HEK293 (cell line): ENCODE measurements around the gene MUSTN1.

Experiments
- CTCF ChIP-seq: fragments of 450-650 bp; formaldehyde crosslinking; IDR thresholded peaks from 2 replicates; pipeline ENCODE4 v1.5.1; 2016; ENCODE audit warnings: missing biosample characterization, missing genetic modification characterization
- SETDB1 ChIP-seq: IDR thresholded peaks from one replicate; pipeline ENCODE4 v1.6.1; 2017; ENCODE audit warnings: mild to moderate bottlenecking, low read length, moderate library complexity, mixed read lengths; ENCODE audit not compliant: insufficient read length
- TCF7L2 ChIP-seq: IDR thresholded peaks from 2 replicates; pipeline ENCODE4 v1.6.1; 2011; ENCODE audit warnings: low read depth, mild to moderate bottlenecking, inconsistent platforms, low read length, moderate library complexity, borderline replicate concordance
- ZNF274 ChIP-seq, 2 experiments: fragments of 200-500 bp in 1 of 2; fragments of 450-650 bp in 1 of 2; sonication (Bioruptor generic) in 1 of 2; formaldehyde crosslinking in 1 of 2; IDR thresholded peaks; 2 replicates each; pipeline versions ENCODE4 v1.5.1 to v1.6.1; 2014 to 2016; ENCODE audit warnings: borderline replicate concordance in 1 of 2, inconsistent platforms in 1 of 2, low read length in 1 of 2, missing biosample characterization in 1 of 2, missing genetic modification characterization in 1 of 2
- ZNF449 ChIP-seq: fragments of 450-650 bp; formaldehyde crosslinking; IDR thresholded peaks from 2 replicates; pipeline ENCODE4 v1.5.1; 2017; ENCODE audit warnings: missing biosample characterization, mild to moderate bottlenecking, missing genetic modification characterization, moderate library complexity
- ZNF48 ChIP-seq: fragments of 450-650 bp; formaldehyde crosslinking; IDR thresholded peaks from 2 replicates; pipeline ENCODE4 v1.5.1; 2016; ENCODE audit warnings: missing biosample characterization, missing genetic modification characterization
- ZNF777 ChIP-seq: fragments of 450-650 bp; formaldehyde crosslinking; IDR thresholded peaks from 2 replicates; pipeline ENCODE4 v1.5.1; 2017; ENCODE audit warnings: missing biosample characterization, missing genetic modification characterization, borderline replicate concordance
- TF ChIP-seq, protein P1 (sequence below): fragments of 450-650 bp; formaldehyde crosslinking; IDR thresholded peaks from 2 replicates; pipeline ENCODE4 v1.5.1; 2017; ENCODE audit warnings: missing biosample characterization, missing genetic modification characterization
- TF ChIP-seq, protein P2 (sequence below): fragments of 450-650 bp; formaldehyde crosslinking; IDR thresholded peaks from 2 replicates; pipeline ENCODE4 v1.5.1; 2016; ENCODE audit warnings: missing biosample characterization, missing genetic modification characterization

GRCh38 chr3:52820736-52821135 lies 14.1 kb downstream of the MUSTN1 start:
- TF ChIP-seq TCF7L2 (no peak), SETDB1 (no peak), ZNF449 (no peak), CTCF (tag by site-specific recombination) (peak; percentile 37; the same call in 1 of the 2 replicates), ZNF274 (IDR thresholded peaks at IDR 0.05; ENCODE audit: low read length) (no peak), ZNF274 (tag by site-specific recombination; IDR thresholded peaks at IDR 0.05; ENCODE audit: borderline replicate concordance) (no peak), ZNF48 (tag by site-specific recombination) (no peak), ZNF777 (no peak)
- TF ChIP-seq, protein P1, sequence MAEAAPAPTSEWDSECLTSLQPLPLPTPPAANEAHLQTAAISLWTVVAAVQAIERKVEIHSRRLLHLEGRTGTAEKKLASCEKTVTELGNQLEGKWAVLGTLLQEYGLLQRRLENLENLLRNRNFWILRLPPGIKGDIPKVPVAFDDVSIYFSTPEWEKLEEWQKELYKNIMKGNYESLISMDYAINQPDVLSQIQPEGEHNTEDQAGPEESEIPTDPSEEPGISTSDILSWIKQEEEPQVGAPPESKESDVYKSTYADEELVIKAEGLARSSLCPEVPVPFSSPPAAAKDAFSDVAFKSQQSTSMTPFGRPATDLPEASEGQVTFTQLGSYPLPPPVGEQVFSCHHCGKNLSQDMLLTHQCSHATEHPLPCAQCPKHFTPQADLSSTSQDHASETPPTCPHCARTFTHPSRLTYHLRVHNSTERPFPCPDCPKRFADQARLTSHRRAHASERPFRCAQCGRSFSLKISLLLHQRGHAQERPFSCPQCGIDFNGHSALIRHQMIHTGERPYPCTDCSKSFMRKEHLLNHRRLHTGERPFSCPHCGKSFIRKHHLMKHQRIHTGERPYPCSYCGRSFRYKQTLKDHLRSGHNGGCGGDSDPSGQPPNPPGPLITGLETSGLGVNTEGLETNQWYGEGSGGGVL (tag by site-specific recombination) = no peak
- TF ChIP-seq, protein P2, sequence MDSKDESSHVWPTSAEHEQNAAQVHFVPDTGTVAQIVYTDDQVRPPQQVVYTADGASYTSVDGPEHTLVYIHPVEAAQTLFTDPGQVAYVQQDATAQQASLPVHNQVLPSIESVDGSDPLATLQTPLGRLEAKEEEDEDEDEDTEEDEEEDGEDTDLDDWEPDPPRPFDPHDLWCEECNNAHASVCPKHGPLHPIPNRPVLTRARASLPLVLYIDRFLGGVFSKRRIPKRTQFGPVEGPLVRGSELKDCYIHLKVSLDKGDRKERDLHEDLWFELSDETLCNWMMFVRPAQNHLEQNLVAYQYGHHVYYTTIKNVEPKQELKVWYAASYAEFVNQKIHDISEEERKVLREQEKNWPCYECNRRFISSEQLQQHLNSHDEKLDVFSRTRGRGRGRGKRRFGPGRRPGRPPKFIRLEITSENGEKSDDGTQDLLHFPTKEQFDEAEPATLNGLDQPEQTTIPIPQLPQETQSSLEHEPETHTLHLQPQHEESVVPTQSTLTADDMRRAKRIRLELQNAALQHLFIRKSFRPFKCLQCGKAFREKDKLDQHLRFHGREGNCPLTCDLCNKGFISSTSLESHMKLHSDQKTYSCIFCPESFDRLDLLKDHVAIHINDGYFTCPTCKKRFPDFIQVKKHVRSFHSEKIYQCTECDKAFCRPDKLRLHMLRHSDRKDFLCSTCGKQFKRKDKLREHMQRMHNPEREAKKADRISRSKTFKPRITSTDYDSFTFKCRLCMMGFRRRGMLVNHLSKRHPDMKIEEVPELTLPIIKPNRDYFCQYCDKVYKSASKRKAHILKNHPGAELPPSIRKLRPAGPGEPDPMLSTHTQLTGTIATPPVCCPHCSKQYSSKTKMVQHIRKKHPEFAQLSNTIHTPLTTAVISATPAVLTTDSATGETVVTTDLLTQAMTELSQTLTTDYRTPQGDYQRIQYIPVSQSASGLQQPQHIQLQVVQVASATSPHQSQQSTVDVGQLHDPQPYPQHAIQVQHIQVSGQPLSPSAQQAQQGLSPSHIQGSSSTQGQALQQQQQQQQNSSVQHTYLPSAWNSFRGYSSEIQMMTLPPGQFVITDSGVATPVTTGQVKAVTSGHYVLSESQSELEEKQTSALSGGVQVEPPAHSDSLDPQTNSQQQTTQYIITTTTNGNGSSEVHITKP = no peak
